Choroid plexus epithelial cell (primary cell): ENCODE data around the gene OARD1.
"Not testable (repeated sequence)": the region's sequence is repeated elsewhere in the genome, so short reads cannot be mapped to it uniquely, and the experiment has no call there.

Source experiments
- DNase-seq: peaks from one replicate; pipeline ENCODE4 v3.0.0-alpha.2; 2010; ENCODE audit warnings: low read depth
- H3K4me3 ChIP-seq: 2 replicates; pipeline ENCODE4 v1.5.1; 2011; ENCODE audit warnings: low read depth, mild to moderate bottlenecking, control low read depth, low read length, moderate library complexity
- CTCF ChIP-seq: conservative IDR thresholded peaks from 2 replicates; pipeline ENCODE4 v1.5.1; 2011; ENCODE audit warnings: low read depth, mild to moderate bottlenecking, control low read depth, inconsistent platforms, low read length, moderate library complexity

OARD1 gene

GRCh38 chr6:41027241-41027640, 44.9 kb downstream of the OARD1 start:
- TF ChIP-seq CTCF = no peak
- H3K4me3 ChIP-seq = peak overlapping the region; percentile 62
- DNase-seq = no peak

- H3K4me3 ChIP-seq = no peak overlapping the region
- TF ChIP-seq CTCF = no peak
- no peak for DNase-seq
Observed at GRCh38 chr6:41025966-41026530, 46.1 kb downstream of the OARD1 start.

GRCh38 chr6:41023114-41023513, 49.0 kb downstream of the OARD1 start:
- TF ChIP-seq CTCF = no peak
- DNase-seq = no peak
- no peak overlapping the region for H3K4me3 ChIP-seq

GRCh38 chr6:41022294-41022693, 49.9 kb downstream of the OARD1 start:
- DNase-seq = peak; percentile 15
- no peak for TF ChIP-seq CTCF
- no peak overlapping the region for H3K4me3 ChIP-seq

GRCh38 chr6:41021832-41022231, 50.3 kb downstream of the OARD1 start:
- DNase-seq = peak; percentile 65
- peak; percentile 50 for TF ChIP-seq CTCF
- no peak overlapping the region for H3K4me3 ChIP-seq

GRCh38 chr6:41017663-41018062, 54.5 kb downstream of the OARD1 start:
- DNase-seq = no peak
- no peak for TF ChIP-seq CTCF

GRCh38 chr6:41015860-41016259, 56.3 kb downstream of the OARD1 start:
- not testable (repeated sequence) for H3K4me3 ChIP-seq, DNase-seq

More at GRCh38 chr6:41017663-41018062, 54.5 kb downstream of the OARD1 start:
- no peak overlapping the region for H3K4me3 ChIP-seq
